OCI-LY1 (cell line): ENCODE results near the gene UHMK1.

Experiments
- CTCF ChIP-seq: fragments of 200-600 bp; sonication (generic), shearing (Covaris generic); IDR thresholded peaks from 2 replicates; pipeline ENCODE4 v1.5.1; 2017; ENCODE audit warnings: mild to moderate bottlenecking, antibody characterized with exemption, low read length, moderate library complexity, mixed read lengths
- EZH2 ChIP-seq: fragments of 200-600 bp; sonication (generic), shearing (Covaris generic); IDR thresholded peaks from 2 replicates; pipeline ENCODE4 v1.8.0; 2017; ENCODE audit warnings: borderline replicate concordance, mixed run types, mild to moderate bottlenecking, antibody characterized with exemption, low read length, moderate library complexity, mixed read lengths

GRCh38 chr1:162552684-162553252, 55.1 kb downstream of the UHMK1 start:
- TF ChIP-seq CTCF (no peak), EZH2 (no peak)
